Stimulated activated CD4-positive, alpha-beta T cell treated with anti-CD3 and anti-CD28 coated beads, Interleukin-12 subunit alpha, Interleukin-12 subunit beta, amount 100 ng/mL, for 24 hours (primary cell): ENCODE measurements around the gene EXD2.
"Not testable (repeated sequence)": the region's sequence is repeated elsewhere in the genome, so short reads cannot be mapped to it uniquely, and the experiment has no call there.

Experiments used
- DNase-seq, 2 experiments: peaks; one replicate each; pipeline ENCODE4 v3.0.0-alpha.2; 2020; ENCODE audit warnings: low read depth in 2 of 2

Gene EXD2

GRCh38 chr14:69193721-69194120 lies 2.4 kb downstream of the EXD2 start:
- DNase-seq: no peak

- DNase-seq: no peak
These were observed 8.5 kb downstream of the EXD2 start for GRCh38 chr14:69199786-69200185.

DNA sequence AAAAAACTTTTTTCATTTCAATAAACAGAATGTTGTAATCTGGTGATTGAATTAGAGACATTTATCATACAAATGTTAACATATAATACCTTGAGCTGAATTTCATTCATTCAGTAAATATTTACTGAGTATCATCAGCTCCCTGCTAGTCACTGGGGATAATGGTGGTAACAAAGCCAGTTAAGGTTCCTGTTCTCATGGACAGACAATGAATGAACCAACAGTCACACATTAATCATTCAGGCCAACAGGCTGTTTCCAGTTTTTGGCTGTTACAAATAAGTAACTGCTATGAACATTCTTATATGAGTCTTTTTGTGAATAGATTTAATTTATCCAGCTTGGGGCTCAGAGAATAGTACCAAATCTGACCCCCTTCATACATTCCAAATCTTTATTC lies 13.5 kb downstream of the EXD2 start:
- no peak for DNase-seq

DNA sequence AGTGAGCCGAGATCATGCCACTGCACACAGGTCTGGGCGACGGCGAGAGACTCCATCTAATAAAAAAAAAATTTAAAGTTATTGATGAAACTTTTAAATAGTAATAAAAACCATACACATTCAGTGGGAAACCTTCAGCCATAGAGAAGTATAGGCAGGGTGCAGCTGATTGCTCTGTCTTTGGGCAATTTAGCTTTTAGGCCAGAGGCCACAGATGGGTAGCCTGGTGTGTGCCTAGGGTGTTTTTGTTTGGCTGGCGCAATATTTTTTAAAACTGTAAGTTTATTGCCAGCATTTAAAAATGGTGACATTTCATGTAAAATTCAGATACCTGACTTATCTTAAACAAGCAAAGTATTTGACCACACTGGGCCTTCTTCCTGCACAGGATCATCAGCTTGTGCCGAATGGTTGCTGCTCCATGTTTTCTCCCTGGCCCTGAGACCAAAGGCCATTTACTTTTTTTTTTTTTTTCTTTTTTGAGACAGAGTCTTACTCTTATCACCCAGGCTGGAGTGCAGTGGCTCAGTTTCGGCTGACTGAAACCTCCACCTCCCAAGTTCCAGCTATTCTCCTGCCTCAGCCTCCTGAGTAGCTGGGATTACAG lies 16.2 kb downstream of the EXD2 start:
- DNase-seq: no peak

GRCh38 chr14:69208666-69209065 lies 17.4 kb downstream of the EXD2 start:
- no peak for DNase-seq

- no peak for DNase-seq
These were observed 23.1 kb downstream of the EXD2 start for GRCh38 chr14:69214393-69214792.

DNA sequence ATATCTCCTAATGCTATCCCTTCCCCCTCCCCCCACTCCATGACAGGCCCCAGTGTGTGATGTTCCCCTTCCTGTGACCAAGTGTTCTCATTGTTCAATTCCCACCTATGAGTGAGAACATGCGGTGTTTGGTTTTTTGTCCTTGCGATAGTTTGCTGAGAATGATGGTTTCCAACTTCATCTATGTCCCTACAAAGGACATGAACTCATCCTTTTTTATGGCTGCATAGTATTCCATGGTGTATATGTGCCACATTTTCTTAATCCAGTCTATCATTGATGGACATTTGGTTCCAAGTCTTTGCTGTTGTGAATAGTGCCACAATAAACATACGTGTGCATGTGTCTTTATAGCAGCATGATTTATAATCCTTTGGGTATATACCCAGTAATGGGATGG lies 26.4 kb downstream of the EXD2 start:
- DNase-seq: not testable (repeated sequence)

DNA sequence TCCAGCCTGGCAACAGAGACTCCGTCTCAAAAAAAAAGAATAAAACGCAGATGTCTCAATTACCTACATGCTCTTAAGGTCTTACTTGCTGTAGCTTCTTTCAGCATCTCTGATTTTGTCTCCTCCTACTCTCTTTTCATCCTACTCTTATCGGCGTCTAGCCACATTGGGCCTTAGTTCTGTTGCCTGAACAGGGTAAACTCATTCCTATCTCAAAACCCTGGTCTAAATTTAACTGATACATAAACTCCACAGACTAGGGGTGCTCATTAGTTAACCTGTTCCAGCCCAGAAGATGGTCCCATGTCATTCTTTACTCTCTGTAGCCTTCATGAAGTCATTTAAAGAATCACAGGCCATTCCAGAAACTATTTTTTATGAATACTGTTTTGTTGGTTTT lies 33.6 kb downstream of the EXD2 start:
- no peak for DNase-seq

DNA sequence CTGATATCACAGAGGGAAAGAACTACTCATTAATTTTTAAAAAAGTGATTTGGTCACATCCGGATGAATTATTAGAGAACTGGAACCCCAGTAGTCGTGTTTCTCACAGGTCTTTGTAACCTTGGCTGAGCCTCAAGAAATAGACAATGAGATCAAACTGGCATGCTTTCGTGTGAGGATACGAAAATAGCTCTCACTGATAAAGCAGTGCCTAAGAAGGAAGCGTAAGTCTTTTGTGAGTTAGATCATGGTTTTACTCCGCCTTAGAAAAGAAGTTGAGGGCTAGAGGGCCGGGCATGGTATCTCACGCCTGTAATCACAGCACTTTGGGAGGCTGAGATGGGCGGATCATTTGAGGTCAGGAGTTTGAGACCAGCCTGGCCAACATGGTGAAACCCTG lies 34.9 kb downstream of the EXD2 start:
- no peak for DNase-seq

DNA sequence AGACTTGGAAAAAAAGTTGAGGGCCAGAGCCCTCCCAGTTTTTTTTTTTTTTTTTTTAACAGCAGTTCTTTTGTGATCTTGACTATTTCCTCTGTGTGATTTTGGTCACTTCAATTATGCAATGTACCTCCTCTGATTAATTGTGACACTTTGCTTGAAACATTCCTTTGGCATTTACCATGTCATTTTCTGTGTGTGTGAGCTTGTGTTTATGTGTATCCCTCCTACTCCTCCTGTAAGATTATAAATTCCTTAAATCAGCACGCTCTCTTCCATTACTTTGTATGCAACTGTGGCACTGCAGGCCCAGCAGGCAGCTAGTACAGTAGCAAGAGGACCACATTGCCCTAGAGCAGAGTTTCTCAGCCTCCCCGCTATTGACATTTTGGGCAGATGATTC lies 35.4 kb downstream of the EXD2 start:
- no peak for DNase-seq

DNA sequence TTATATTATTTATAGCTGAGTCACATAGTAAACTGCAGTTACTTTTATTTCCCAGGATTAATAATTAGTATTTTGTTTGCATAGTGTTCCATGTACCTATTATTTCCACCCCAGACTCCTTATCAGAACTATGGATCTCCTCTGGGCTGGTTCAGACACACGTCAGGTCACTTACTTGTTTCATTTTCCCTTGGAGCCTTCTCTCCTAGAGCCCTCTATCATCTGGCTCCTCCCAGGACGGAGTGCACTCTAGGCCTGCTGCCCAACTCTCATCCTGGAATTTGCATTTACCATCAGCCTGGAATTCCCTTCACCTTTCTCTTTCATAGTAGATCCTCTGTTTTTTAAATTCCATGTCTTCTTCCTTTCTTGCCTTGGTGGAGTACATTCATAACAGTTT lies 40.2 kb downstream of the EXD2 start:
- DNase-seq: no peak

- no peak for DNase-seq
These were observed 41.1 kb downstream of the EXD2 start for GRCh38 chr14:69232388-69232787.

DNA sequence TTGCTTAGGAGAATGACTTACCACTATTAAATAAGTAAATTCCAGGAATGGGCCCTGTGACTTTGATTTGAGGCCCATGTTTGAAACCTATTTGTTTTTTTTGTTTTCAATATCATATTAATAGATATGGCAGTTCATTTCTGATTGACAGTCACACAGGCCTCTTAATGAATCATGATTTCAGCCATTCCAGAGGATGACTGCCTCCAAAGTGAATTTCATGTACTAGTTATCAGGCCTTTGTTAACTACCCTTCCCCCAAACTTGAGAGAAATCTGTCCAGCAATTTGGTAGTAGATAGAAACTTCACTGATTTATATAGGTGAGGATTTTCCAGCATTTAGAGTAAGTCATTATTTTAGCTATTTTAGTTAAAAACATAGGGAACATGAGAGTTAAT lies 42.8 kb downstream of the EXD2 start:
- no peak for DNase-seq

GRCh38 chr14:69235708-69236107 lies 44.4 kb downstream of the EXD2 start:
- no peak for DNase-seq

- no peak for DNase-seq
These were observed 45.8 kb downstream of the EXD2 start for GRCh38 chr14:69237142-69237541.

DNA sequence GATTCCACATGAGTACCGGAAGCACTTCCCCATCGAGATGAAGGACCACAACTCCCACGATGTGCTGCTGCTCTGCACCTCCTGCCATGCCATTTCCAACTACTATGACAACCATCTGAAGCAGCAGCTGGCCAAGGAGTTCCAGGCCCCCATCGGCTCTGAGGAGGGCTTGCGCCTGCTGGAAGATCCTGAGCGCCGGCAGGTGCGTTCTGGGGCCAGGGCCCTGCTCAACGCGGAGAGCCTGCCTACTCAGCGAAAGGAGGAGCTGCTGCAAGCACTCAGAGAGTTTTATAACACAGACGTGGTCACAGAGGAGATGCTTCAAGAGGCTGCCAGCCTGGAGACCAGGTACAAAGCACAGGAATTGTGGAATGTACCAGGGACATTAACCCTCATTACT lies 46.3 kb downstream of the EXD2 start:
- DNase-seq: no peak

GRCh38 chr14:69238883-69239282 lies 47.6 kb downstream of the EXD2 start:
- DNase-seq: no peak

- DNase-seq: no peak
These were observed 49.4 kb downstream of the EXD2 start for GRCh38 chr14:69240527-69241173.

DNA sequence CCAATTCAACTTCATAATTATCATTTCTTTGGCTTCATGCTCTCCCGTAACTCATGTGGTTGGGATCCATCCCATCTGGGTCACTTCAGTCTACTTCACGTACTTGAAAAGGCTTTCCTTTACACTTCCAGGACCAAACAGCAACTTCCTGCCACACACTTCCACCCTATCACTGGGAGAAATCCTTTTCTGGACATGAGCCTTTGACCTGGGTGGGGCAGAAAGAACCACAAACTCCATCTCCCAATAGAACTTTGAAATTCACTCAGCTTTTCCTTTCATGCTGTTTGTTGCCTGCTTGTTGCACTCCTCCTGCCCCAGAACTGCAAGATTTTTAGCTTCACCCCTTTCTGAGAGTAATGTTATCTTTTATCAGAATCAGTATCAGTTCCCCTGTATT lies 50.3 kb downstream of the EXD2 start:
- DNase-seq: no peak

DNA sequence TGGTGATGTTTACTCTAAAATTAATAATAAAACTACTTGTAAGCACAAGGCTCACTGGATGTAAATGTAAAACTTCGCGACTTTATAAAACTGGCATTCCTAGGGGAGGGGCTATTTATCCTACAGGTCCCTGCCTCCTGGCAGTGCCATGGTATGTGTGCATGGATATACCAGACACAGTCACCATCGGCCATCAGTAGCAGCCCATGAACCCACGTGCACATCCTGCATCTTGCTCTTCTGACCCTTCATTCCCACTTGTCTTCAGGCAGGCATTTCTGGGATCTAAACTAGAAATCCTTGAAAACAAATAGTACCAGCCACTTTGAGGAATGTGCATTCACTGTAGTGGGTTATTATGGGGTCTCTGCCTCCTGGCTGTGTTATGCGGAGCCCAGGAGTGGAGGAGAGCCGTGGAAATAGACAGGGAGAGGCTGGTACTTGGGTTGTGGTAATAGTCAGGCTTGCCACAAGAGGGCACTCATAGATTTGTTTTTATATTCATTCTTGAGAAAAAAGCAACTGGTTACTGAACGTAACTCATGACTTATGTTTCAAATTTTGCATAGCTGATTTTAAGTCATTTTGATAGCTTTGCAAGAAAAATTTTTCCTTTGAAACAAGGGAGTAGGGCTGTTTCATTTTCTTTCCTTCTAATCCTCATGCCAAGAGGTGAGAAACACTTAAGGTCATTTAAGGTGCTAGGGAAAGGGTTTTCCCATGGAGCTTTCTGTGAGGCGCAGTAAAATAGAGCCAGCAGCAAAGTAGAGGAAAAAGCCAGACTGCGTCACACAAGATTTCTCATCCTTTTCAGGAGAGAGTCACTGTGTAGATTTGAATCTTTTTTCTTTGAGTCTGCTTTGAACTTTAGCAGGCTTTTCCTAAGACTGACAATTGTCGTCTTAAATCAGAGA lies 51.3 kb downstream of the EXD2 start:
- peak in 1 of 2 experiments; percentile 46 for DNase-seq

- DNase-seq: no peak
These were observed 53.6 kb downstream of the EXD2 start for GRCh38 chr14:69244946-69245345.

GRCh38 chr14:69246331-69246730 lies 55.0 kb downstream of the EXD2 start:
- DNase-seq: no peak
